Activated gamma-delta T cell treated with Interleukin-2 at 50 U/mL for 16 hours (primary cell): Measurements from ENCODE around the gene PARD3B.

Experiments
- DNase-seq: peaks from one replicate; pipeline ENCODE4 v3.0.0-alpha.2; 2020

PARD3B gene

DNA sequence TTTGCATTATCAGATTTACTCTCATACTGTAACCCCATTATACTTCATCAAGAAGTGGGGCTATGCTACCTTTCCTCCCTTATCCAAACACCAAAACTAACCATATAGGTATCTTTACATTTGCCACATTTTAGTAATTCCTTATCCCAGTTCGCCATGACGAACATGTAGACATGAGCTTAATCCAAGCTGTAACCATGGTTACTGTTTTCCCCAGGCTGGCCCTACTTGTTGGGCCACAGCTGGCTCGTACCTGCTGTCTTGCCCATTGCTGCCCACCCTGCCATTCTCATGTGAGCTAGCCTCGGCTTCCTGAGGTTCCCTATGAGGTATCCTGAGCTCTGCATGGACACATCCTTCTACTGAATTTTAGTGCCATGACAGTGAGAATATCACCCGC is 117.7 kb downstream of the PARD3B start:
- no peak for DNase-seq

DNA sequence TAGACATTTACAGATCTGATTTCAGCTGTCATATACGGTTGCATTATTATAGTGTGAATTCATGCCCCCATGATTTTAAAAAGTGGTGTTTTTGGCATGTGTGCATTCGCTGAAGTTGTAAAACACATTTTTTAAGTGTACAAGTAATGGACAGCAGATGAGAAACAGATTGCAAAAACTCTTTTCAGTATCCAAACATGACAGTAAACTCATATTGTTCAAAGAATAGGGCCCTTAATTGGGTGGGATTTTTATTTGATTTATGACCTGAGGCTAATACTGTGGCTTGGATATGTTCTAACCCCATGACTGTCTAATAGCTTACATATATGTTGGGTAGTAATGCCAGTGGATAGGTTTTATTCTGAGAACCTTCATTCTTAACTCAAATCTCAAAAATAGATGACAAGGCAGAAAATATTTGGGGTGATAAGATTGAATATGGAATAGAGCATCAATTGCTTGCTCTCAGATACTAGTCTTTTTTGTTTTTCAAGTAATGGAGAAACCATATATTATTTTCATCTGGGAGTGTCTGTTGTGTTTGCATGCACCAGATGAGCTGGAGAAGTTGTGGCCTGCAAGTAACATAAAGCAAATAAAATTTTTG is 118.6 kb downstream of the PARD3B start:
- no peak for DNase-seq

DNA sequence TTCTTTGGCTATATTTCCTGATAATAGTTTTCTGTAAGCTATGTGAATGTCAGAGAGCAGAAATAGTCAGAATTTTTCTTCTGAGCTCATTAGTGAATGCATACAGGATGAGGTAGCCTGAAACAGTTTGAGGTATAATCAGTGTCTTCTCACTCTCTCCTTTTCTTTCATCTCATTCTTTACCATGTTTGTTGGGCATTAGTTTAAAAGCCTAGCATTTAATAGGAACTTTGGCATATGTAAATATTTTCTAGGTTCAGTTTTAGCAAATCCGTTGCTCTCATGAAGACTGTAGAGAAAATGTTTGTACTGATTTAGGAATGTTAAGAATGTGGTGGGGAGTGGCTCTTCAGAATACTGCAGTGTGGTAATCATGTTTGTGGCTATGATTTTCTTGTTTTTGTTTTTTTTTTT is 119.4 kb downstream of the PARD3B start:
- DNase-seq: no peak

DNA sequence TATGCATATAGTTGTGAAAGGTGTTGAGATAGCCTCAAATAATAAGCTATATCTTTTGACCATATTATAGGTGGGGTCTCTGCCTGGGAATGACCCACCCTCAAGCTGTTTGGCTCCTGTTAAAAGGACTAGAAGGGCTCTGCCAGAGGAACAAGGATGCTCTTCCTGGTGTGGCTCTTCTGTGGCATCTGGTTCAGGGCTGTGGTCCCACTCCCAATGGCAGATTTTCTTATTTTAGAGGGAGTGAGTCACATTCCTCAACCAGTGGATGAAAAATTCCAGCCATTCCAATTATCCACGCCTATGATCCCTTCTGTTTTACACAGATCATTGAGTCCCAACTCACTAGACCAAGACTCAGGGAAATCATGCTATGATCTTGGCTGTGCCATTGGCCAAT is 119.9 kb downstream of the PARD3B start:
- no peak for DNase-seq

DNA sequence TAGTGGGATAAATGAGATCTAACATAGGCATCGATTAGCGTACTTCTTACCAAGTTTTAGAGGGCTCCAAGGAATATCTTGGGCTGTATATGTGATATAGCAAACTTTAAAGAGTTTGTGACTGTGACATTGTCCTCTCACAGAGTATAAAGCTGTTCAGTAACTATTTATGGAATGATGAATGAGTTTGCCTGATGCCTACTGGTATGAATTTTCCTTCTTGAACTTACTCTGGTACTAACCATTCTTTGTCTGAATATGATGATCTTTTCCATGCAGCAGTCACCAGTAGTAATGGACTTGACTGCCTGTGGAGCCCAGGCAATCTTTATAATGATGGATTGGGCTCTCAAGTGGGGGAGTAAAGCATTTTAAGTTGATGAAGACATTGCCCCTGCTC is 120.5 kb downstream of the PARD3B start:
- no peak for DNase-seq

DNA sequence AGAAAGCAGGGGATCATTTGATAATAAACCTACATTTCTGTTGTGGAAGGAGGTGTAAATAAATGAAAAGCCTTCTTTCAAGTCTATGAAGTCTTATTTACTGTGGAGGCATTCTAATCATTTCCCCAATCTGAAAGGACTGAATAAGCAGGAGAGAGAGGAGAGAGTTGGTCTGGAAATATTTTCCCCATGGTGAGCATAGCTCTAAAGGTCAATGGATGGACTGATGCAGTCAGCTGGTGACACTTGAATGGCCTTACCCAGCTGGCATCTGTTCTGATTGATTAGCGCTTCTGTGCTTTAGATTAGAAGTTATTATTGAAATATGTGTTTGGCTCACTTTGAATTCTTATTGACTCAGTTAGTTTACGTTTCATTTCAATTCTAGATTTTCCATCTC is 122.7 kb downstream of the PARD3B start:
- no peak for DNase-seq

DNA sequence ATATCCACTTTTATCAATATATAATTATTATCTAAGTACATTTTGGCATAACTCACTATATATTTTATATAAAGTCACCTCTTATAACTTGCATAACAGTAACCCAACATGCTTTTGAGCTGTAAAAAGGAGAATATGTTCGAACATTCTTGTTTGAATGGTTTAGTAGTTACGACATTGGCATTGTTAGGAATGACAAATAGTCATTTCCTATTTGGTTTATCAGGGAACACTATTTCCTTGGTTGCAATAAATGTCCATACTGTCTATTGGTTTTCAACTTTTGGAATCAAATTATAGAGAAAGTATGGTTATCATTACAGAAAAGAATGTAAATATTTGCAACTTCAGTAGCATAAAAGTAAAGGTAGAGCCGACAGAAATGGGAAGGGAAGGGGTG is 124.1 kb downstream of the PARD3B start:
- no peak for DNase-seq

DNA sequence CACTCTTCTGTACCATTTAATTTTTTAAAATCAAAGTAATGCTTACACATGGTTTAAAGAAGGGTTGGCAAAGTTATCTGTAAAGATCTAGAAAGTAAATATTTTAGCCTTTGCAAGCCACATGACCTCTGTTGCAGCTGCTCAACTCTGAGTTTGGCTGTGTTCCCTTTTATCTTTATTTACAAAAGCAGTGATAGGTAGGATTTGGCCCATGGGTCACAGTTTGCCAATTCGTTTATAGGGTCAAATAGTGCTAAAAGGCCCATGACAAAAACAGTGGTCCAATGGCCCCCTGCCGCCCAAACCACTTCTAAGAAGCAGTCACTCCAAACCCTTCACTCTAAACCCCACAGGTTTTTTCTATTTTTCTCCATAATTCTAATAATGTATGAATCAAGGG is 124.8 kb downstream of the PARD3B start:
- DNase-seq: no peak

DNA sequence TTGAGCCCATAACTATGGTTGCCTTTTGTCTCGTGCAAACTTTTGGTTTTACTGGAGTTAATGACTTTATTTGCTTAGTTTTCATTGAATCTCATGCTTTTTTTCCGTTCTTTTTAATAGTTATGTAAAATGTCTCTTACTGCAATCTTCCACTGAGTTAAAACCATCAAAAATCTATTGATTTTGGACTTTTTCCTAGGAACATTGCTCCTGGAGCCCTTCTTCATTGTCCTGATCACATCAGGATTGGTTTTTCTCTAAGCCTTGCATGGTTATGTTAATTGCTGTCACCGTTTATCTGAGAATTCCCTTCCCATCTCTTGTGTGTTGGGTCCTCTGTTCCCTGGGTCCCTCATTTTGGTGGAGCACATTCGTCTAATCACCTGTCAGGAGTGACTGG is 125.5 kb downstream of the PARD3B start:
- DNase-seq: no peak

DNA sequence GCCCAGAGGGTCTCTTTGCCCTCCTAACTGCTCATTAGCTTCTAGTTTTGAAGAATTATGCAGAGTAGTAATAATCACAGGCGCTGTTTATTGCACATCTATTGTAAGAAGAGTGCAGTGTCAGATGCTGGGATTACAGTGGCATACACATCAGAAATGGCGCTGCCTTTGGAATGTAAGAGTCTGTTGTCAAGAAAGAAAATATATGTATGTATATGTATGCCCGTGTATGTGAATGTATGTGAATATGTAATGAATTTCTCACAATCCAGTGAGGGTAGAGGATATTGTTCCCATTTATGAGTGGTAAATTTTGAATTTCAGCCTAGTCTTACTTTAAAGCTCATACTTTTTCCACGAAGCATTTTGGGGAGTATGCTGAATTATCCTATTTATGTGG is 127.5 kb downstream of the PARD3B start:
- no peak for DNase-seq

DNA sequence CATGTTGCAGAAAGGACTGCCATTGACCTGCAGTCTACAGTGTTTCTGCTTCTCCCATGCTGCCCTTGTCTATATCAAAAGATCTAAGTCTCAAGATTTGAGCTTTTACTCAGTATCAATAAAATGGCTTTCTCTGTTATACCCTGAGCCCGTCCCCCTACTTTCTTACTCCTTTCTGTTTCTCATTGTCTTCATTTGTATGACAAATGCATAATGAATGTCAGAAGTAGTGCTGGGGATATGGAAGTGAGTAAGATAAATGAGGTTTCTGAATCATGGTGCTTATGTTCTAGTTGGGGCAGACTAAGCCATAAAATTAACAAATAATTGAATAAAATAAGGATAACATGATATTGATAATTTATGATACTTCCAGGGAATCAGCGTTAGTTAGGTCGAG is 128.6 kb downstream of the PARD3B start:
- no peak for DNase-seq

DNA sequence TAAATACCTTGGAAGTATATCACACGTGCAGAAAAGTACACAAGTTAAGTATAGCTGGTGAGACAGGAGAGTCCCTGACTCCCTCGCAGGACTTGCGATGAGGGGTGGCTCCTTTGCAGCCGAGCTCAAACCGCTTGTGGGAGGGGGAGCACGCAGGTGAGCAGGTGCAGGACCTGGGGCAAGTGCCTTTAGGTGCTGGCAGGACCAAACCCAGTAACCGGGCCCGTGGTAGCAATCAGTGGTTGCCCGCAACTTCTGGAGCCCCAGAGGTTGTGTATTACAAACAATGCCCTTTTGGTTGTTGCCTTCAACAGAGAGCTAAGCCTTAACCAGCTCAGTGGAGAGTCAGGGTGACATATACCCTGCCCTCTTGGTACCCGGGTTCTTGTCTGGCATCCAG is 132.8 kb downstream of the PARD3B start:
- no peak for DNase-seq

DNA sequence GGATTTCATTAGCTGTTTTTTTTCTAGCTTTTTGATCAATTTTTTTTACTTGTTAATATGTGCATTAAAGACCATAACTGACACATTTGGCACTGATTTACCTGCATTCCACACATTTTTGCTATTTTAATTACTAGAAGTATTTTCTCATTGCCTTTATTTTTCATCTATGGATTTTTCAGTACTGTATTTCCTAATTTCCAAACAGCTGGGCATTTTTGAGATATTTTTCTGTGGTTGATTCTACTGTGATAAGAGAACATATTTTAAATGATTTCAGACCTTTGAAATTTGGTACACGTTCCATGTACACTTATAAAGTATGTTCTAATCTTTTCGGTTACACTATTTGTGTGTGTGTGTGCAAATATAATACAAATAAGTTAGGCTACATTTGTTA is 135.3 kb downstream of the PARD3B start:
- no peak for DNase-seq

DNA sequence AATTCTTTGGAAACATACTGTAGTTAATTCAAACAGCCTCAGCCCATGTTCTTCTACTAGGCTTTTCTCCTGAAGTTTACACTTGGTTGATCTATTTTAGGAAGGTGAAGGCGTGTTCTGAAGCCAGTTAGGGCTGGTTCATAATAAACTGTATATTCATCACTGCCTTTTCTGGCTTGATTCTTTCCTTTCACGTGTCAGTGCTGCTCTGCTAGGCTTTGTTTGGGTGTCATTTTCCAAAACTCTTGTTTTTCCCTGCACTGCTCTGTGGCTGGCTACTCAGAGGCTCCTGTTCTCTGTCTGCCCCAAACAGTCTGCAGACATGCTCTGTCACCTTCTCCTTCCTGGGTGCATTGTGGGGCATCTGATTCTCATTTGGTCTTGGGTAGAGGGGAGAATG is 136.1 kb downstream of the PARD3B start:
- no peak for DNase-seq

DNA sequence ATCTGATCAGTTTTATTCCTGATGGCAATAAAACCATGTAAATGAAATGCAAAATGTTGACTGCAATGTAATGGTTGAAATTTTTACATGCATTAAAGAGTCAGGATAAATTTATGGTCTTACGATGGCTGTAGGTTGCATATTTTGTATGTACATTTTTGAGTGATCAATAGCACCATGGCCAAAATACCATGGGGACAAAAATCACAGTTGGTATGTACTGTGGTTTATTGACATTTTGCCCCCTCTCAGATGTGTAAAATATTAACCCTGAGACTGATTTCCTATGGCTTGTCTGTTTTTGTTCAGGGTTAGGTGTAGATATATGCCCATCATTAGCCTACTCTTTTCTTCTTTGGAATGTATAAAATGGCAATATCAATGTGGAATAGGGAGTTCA is 138.1 kb downstream of the PARD3B start:
- no peak for DNase-seq

DNA sequence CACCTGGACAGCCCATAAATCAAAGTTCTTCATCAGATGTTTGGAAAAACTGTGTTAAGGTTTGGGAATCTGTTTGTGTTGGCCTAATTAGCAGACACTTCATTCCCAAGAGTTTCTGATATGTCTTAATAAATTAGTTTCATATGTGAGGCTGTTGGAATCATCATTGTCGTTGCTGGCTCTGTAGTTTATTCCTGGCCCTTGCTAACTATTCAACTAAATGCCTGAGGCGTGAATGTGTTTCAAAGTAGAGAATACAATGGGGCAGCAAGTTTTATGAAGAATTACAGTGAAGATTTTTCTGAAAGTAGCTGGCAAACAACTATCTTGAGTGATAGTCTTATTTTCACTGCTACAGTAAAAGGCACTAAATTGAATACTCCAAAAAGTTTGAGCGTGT is 141.1 kb downstream of the PARD3B start:
- no peak for DNase-seq

DNA sequence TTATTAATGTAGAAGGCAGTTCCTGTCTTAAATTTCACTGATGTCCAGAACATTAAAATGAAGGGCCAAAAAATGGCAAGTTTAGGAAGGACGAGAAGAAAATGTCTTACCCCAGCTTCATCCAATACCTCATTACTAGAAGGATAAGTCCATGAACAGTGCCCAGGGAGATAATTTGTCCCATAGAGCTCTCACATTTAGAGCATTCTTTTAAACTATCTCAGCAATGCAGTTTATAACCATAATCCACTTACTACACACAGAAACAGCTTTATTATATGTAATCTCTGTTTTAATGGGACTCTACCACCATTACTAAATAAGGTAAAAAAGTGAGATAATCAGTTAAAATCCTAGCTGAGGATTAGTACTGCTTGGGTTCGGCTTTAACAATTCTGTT is 142.5 kb downstream of the PARD3B start:
- no peak for DNase-seq

DNA sequence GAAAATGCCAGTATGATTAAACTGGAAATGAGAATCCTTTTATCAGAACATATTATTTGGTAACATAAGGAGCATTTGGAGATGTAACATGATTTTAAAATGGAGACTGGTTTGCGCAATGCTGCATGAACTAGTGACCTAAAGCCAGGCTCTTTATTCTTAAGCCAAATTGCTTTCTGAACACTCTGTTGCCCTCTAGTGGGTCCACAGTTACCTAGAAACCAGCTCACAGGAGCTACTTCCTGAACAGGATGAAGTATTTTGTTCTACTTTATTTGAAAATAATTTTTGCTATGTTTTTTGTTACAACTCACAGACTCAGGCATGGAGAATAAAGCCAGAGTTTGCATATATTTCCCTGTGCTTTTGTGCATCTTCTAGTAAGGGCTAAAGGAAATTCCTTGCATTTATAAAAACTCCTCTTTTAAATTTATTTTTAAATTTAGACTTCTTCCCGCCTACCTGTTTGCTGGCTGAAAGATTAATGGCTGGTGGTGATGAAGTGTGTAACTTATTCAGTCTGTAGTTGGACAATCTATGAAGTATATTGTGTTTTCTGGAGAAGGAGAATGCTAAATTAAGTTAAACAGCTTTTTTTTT is 146.7 kb downstream of the PARD3B start:
- no peak for DNase-seq

DNA sequence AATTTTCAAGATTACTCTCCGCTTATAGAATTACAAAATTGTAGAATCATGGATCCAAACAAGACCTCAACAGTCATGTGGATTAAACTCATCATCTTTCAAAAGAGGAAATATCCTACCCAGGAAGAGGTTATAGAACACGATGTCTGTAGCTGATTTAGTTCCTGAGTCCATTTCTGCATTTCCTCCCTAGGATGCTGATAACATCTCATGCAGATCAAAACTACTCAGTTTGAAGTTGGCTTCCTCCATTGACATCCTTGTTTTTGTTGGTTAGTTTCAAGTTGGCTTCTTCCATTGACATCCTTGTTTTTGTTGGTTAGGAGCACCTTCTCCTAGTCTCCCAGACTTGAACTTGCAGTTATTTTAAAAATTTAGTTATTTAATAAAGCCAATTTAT is 147.5 kb downstream of the PARD3B start:
- DNase-seq: no peak

DNA sequence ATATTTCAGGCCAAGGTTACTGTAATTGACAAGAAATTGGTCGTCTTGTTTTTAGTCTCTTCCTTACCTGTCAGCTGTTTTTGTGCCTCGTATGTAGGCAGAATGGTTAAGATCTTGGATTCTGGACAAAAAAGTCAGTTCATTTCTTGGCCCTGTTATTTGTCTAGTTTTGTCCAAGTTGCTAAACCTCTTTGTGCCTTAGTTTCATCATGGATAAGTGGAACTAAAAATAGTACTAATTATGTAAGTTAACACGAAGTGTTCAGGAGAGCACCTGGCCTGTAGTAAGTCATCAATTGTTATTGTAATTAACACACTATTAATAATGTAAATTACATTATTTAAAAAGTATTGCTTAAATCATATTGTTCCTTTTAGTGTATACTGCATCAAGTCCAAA is 148.0 kb downstream of the PARD3B start:
- DNase-seq: no peak

DNA sequence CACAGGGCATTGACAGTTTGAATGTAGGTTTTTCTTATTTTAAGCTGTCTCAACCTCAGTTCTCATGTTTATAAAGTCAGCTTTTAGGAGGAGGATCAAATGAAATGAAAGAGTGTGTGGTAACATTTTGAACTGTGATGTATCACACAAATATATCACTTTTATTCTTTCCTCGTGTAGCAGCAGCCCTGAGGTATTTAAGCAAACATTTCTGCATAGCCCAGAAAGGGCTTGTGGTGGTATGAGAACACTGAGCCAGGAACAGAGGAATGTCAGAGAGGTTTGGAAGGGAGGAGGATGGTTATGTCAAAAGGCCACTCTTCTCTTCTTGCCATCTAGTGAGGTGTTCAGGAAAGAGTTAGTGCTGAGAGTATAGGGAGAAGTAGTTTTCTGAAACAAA is 150.2 kb downstream of the PARD3B start:
- no peak for DNase-seq

DNA sequence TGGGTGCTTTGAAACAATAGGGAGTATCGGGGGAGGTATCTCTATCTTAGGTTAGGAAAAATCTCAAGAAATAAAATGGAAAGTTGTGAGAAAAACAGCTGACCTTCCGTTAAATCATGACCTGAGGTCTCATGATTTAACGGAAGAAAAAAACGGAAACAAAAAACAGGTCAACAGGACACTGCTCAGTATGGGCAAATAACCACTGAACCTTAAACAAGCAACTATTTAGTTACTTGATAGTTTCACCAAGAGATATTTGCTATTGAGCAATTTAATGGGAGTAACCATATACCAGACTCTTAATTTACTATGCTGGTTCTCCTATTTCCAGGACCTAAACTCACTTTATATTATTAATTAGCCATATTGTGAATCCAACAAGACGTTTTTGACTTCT is 150.8 kb downstream of the PARD3B start:
- no peak for DNase-seq

DNA sequence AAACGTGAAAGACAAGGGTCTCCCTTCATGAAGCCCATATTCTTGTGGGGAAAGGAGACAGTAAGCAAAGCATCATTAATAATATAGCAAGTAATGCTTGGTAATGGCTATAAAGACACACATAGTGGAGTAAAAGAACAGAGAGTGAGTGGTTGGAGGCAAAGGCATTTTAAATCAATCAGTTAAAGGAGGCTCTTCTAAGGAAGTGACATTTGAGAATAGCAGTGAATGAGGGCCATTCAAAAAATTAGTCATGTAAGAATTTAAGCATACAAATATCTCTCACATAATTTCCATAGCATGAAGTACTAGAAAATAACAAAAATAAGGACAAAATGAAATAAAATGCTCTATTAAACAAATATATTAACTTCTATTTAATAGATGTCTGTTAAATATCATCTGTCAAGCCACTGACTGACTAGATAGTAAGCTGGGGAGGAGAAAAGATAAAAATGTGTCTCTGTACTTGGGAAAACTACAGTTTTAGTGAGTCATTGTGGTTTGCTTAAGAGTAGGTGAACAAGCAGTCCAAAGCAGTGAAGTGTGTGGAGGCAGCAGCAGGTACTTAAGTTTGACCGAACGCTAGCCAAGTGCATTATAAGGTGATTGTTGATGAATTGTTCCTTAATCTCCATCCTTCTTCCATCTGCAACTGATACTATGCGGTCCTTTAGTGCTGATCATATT is 160.1 kb downstream of the PARD3B start:
- no peak for DNase-seq

DNA sequence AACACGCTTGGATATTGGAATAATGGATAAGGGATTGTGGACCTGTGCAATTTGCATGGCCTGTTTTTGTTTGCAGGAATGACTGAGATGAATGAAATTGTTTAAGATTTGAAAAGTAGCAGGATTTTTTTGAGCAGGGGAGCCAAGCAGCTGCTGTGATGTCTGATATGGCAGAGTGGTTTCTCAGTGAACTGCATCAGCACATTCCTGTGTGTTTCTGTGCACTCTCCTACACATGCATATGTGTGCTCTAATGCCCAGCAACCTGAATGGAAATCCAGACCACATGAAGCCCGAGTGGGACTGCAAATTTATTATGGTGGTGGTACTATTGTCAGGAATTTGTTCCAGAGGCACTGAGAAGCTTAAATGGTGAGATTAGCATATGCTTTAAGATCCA is 161.7 kb downstream of the PARD3B start:
- no peak for DNase-seq

DNA sequence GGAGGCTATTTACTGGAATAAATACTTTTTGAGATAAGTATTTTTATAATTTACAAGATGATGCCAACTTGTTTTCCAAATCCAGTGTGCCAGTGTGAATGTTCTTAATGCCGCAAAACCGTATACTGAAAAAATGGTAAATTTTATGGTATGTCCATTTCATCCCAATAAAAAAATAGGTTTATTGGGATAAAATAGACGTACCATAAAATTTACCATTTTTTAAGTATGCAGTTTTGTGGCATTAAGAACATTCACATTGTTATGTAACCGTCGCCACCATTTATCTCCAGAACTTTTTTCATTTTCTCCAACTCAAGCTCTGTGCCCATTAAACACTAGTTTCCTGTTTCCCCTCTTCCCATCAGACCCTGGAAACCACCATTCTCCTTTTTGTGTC is 167.9 kb downstream of the PARD3B start:
- no peak for DNase-seq
